ENCODE results near the gene TMEM220. TPM values are rescaled to one million over a fixed set of nuclear protein-coding genes. Genes with fewer than 3 reads are reported as not detected.
A peak's percentile ranks its signal among the peaks of the same experiment; 100 is the strongest.

TMEM220 gene
- total and polyA plus RNA-seq, 2 experiments from 2014 or later, result 3.1 to 7.8 TPM

GRCh38 chr17:10757067-10757466 is 27.2 kb upstream of the TMEM220 start:
- peaks cover 18% of the 10 kb centered on the region for H3K27me3 Mint-ChIP-seq (ENCODE audit: insufficient read depth, low read depth, poor library complexity)
- Histone ChIP-seq H4K20me1 (replicated peaks; ENCODE audit: insufficient read depth) (no peaks in the 10 kb centered on the region), H3K27me3 (ENCODE audit: insufficient read depth) (no peaks in the 10 kb centered on the region), H3K4me3 (no peak overlapping the region), H3K9me2 (ENCODE audit: insufficient read depth) (no peaks in the 10 kb centered on the region), H2AFZ (no peak overlapping the region), H3K36me3 (ENCODE audit: insufficient read depth) (no peaks in the 10 kb centered on the region), H3K4me1 (ENCODE audit: insufficient read depth) (peaks cover 22% of the 10 kb centered on the region), H3K4me2 (no peak overlapping the region), H3F3A (replicated peaks; ENCODE audit: low read depth) (peaks cover 4% of the 10 kb centered on the region; the same call in 1 of the 2 replicates), H3K79me2 (replicated peaks; ENCODE audit: insufficient read depth) (no peaks in the 10 kb centered on the region), H3K27ac (ENCODE audit: low read depth) (no peak overlapping the region)
- H3K4me1 Mint-ChIP-seq, result peaks cover 42% of the 10 kb centered on the region
- no peak overlapping the region; the same call in 2 of the 3 replicates for H3K4me3 Mint-ChIP-seq
- no peak for ATAC-seq
- TF ChIP-seq EZH2phosphoT487 (IDR thresholded peaks at IDR 0.05; ENCODE audit: unreplicated experiment), result no peak
- TF ChIP-seq ZNF114 (CRISPR knock-in tag; IDR thresholded peaks at IDR 0.05), result no peak
- no peak for TF ChIP-seq CREB1 (CRISPR knock-in tag; IDR thresholded peaks at IDR 0.05; ENCODE audit: low read depth)
- TF ChIP-seq POLR2AphosphoS5 (IDR thresholded peaks at IDR 0.05; ENCODE audit: low read depth), result no peak
- TF ChIP-seq JUNB (IDR thresholded peaks at IDR 0.05; ENCODE audit: unreplicated experiment), result no peak
- TF ChIP-seq ZNF331 (CRISPR knock-in tag; IDR thresholded peaks at IDR 0.05; ENCODE audit: low read depth), result no peak
- TF ChIP-seq, protein P1, sequence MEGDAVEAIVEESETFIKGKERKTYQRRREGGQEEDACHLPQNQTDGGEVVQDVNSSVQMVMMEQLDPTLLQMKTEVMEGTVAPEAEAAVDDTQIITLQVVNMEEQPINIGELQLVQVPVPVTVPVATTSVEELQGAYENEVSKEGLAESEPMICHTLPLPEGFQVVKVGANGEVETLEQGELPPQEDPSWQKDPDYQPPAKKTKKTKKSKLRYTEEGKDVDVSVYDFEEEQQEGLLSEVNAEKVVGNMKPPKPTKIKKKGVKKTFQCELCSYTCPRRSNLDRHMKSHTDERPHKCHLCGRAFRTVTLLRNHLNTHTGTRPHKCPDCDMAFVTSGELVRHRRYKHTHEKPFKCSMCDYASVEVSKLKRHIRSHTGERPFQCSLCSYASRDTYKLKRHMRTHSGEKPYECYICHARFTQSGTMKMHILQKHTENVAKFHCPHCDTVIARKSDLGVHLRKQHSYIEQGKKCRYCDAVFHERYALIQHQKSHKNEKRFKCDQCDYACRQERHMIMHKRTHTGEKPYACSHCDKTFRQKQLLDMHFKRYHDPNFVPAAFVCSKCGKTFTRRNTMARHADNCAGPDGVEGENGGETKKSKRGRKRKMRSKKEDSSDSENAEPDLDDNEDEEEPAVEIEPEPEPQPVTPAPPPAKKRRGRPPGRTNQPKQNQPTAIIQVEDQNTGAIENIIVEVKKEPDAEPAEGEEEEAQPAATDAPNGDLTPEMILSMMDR (conservative IDR thresholded peaks at IDR 0.05; ENCODE audit: low read depth in 2 of 2), result no peak
- TF ChIP-seq EZH2 (IDR thresholded peaks at IDR 0.05; ENCODE audit: low read depth, unreplicated experiment), result no peak
- TF ChIP-seq, protein P2, sequence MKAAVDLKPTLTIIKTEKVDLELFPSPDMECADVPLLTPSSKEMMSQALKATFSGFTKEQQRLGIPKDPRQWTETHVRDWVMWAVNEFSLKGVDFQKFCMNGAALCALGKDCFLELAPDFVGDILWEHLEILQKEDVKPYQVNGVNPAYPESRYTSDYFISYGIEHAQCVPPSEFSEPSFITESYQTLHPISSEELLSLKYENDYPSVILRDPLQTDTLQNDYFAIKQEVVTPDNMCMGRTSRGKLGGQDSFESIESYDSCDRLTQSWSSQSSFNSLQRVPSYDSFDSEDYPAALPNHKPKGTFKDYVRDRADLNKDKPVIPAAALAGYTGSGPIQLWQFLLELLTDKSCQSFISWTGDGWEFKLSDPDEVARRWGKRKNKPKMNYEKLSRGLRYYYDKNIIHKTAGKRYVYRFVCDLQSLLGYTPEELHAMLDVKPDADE (IDR thresholded peaks at IDR 0.05), result no peak
- no peak for DNase-seq (ENCODE audit: low spot score)
- no peaks in the 10 kb centered on the region; the same call in 2 of the 3 replicates for H3K36me3 Mint-ChIP-seq (ENCODE audit: low read depth)
- no peak overlapping the region for H3K27ac Mint-ChIP-seq
- no peaks in the 10 kb centered on the region; the same call in 2 of the 3 replicates for H3K9me3 Mint-ChIP-seq

DNA sequence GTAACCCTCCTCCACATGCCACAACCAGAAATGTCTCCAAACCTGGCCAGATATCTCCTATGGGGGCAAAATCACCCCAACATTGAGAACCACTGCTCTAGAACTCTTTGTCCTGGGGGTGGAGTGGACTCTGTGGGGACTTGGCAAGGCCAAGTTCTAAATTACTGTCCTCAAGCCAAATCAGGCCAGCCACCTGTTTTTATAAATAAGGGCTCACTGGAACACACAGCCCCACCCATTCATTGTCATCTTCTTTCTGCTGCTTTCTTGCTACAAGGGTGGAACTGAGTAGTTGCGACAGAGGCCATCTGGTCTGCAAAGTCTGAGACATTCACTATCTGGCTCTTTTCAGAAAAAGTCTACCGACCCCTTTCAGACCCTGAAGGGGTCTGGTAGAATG is 26.8 kb upstream of the TMEM220 start:
- Mint-ChIP-seq H3K9me3 (no peaks in the 10 kb centered on the region; the same call in 2 of the 3 replicates), H3K4me1 (peaks cover 42% of the 10 kb centered on the region), H3K4me3 (no peak overlapping the region; the same call in 2 of the 3 replicates), H3K27me3 (ENCODE audit: insufficient read depth, low read depth, poor library complexity) (peaks cover 14% of the 10 kb centered on the region), H3K27ac (no peak overlapping the region), H3K36me3 (ENCODE audit: low read depth) (no peaks in the 10 kb centered on the region; the same call in 2 of the 3 replicates)
- H2AFZ ChIP-seq, result no peak overlapping the region; the same call in 1 of the 2 replicates
- H3K4me1 ChIP-seq (ENCODE audit: insufficient read depth), result peaks cover 22% of the 10 kb centered on the region
- ATAC-seq (no peak), DNase-seq (ENCODE audit: low spot score) (no peak)
- peaks cover 4% of the 10 kb centered on the region; the same call in 1 of the 2 replicates for H3F3A ChIP-seq (replicated peaks; ENCODE audit: low read depth)
- H3K27me3 ChIP-seq (ENCODE audit: insufficient read depth), result no peaks in the 10 kb centered on the region
- TF ChIP-seq CREB1 (CRISPR knock-in tag; IDR thresholded peaks at IDR 0.05; ENCODE audit: low read depth) (no peak), JUNB (IDR thresholded peaks at IDR 0.05; ENCODE audit: unreplicated experiment) (no peak), ZNF114 (CRISPR knock-in tag; IDR thresholded peaks at IDR 0.05) (no peak)
- peak overlapping the region; percentile 25; the same call in 1 of the 2 replicates for H3K4me3 ChIP-seq
- no peaks in the 10 kb centered on the region for H3K79me2 ChIP-seq (replicated peaks; ENCODE audit: insufficient read depth)
- H3K4me2 ChIP-seq, result peak overlapping the region; percentile 79
- H3K9me2 ChIP-seq (ENCODE audit: insufficient read depth), result no peaks in the 10 kb centered on the region
- no peaks in the 10 kb centered on the region for H3K36me3 ChIP-seq (ENCODE audit: insufficient read depth)
- no peak overlapping the region for H3K27ac ChIP-seq (ENCODE audit: low read depth)
- no peaks in the 10 kb centered on the region for H4K20me1 ChIP-seq (replicated peaks; ENCODE audit: insufficient read depth)

All from GM23338 (cell line).